Neural cell (in vitro differentiated cells): ENCODE results near the gene LGALS12. TPM values are rescaled to one million over a fixed set of nuclear protein-coding genes. Genes with fewer than 3 reads are reported as not detected.

Source experiments
- H2AFZ ChIP-seq: fragments of 200-600, 300-800 bp; sonication (generic), shearing (Covaris generic); 2 replicates; pipeline ENCODE4 v1.6.0; 2014; ENCODE audit warnings: low read depth, mild to moderate bottlenecking, antibody characterized with exemption, low read length, moderate library complexity
- H3F3A ChIP-seq: fragments of 200-600 bp; shearing (Covaris generic); 2 replicates; pipeline ENCODE4 v1.6.1; 2016; ENCODE audit warnings: mild to moderate bottlenecking, moderate library complexity, mixed read lengths, antibody characterized with exemption, low read length; ENCODE audit not compliant: insufficient read depth, poor library complexity, severe bottlenecking
- H3K27ac ChIP-seq: fragments of 200-600, 300-800 bp; sonication (generic), shearing (Covaris generic); 2 replicates; pipeline ENCODE4 v1.5.1; 2014; ENCODE audit warnings: mild to moderate bottlenecking, low read length, moderate library complexity
- H3K27me3 ChIP-seq: fragments of 300-800, 200-600 bp; sonication (generic), shearing (Covaris generic); 2 replicates; pipeline ENCODE4 v1.6.0; 2014; ENCODE audit warnings: mild to moderate bottlenecking, low read depth, low read length, moderate library complexity; ENCODE audit not compliant: insufficient read depth
- H3K36me3 ChIP-seq: fragments of 300-800, 200-600 bp; sonication (generic), shearing (Covaris generic); 2 replicates; pipeline ENCODE4 v1.5.1; 2014; ENCODE audit warnings: mild to moderate bottlenecking, antibody characterized with exemption, low read length, moderate library complexity; ENCODE audit not compliant: insufficient read depth
- H3K4me2 ChIP-seq: fragments of 300-800, 200-600 bp; sonication (generic), shearing (Covaris generic); 2 replicates; pipeline ENCODE4 v1.6.0; 2014; ENCODE audit warnings: mild to moderate bottlenecking, low read length
- H3K4me3 ChIP-seq: fragments of 300-800, 200-600 bp; sonication (generic), shearing (Covaris generic); 2 replicates; pipeline ENCODE4 v1.5.1; 2014; ENCODE audit warnings: mild to moderate bottlenecking, low read length, moderate library complexity
- H3K79me2 ChIP-seq: fragments of 200-600 bp; shearing (Covaris generic); replicated peaks from 2 replicates; pipeline ENCODE4 v1.6.0; 2014; ENCODE audit warnings: mild to moderate bottlenecking, low read length, moderate library complexity; ENCODE audit not compliant: insufficient read depth
- H3K9ac ChIP-seq: fragments of 300-800, 200-600 bp; sonication (generic), shearing (Covaris generic); 2 replicates; pipeline ENCODE4 v1.6.1; 2016; ENCODE audit warnings: mild to moderate bottlenecking, low read length, mixed read lengths
- H3K9me2 ChIP-seq: fragments of 200-600 bp; shearing (Covaris generic); 2 replicates; pipeline ENCODE4 v1.6.1; 2016; ENCODE audit warnings: mild to moderate bottlenecking, low read length, mixed read lengths; ENCODE audit not compliant: insufficient read depth
- H3K9me3 ChIP-seq: fragments of 200-600, 300-800 bp; sonication (generic), shearing (Covaris generic); 2 replicates; pipeline ENCODE4 v1.6.1; 2016; ENCODE audit warnings: mild to moderate bottlenecking, mixed run types, low read length, moderate library complexity, mixed read lengths
- H4K20me1 ChIP-seq: fragments of 200-600 bp; shearing (Covaris generic); 2 replicates; pipeline ENCODE4 v1.6.1; 2016; ENCODE audit warnings: mild to moderate bottlenecking, mixed run types; ENCODE audit not compliant: insufficient read depth
- EP300 ChIP-seq: fragments of 450-650 bp; conservative IDR thresholded peaks from 2 replicates; pipeline ENCODE4 v1.6.1; 2014; ENCODE audit warnings: antibody characterized with exemption, mild to moderate bottlenecking, moderate library complexity; ENCODE audit not compliant: poor library complexity, severe bottlenecking
- EZH2 ChIP-seq: fragments of 200-600, 300-800 bp; shearing (Covaris generic), sonication (generic); IDR thresholded peaks from 2 replicates; pipeline ENCODE4 v1.6.1; 2014; ENCODE audit warnings: antibody characterized with exemption, low read length, borderline replicate concordance, mild to moderate bottlenecking; ENCODE audit not compliant: insufficient read depth, poor library complexity, severe bottlenecking
- MXI1 ChIP-seq: fragments of 450-650 bp; conservative IDR thresholded peaks from 2 replicates; pipeline ENCODE4 v1.6.1; 2014; ENCODE audit warnings: antibody characterized with exemption, mild to moderate bottlenecking; ENCODE audit not compliant: poor library complexity, severe bottlenecking
- POLR2AphosphoS5 ChIP-seq: IDR thresholded peaks from 2 replicates; pipeline ENCODE4 v1.6.1; 2012
- RAD21 ChIP-seq: fragments of 450-650 bp; conservative IDR thresholded peaks from 2 replicates; pipeline ENCODE4 v1.6.1; 2014; ENCODE audit warnings: antibody characterized with exemption, mild to moderate bottlenecking, moderate library complexity
- SMC3 ChIP-seq: fragments of 450-650 bp; conservative IDR thresholded peaks from 2 replicates; pipeline ENCODE4 v1.6.1; 2014; ENCODE audit warnings: antibody characterized with exemption, mild to moderate bottlenecking, moderate library complexity; ENCODE audit not compliant: poor library complexity
- TAF1 ChIP-seq: IDR thresholded peaks from 2 replicates; pipeline ENCODE4 v1.6.1; 2012; ENCODE audit warnings: low read depth
- polyA plus RNA-seq: library from polyadenylated mRNA; depleted of rRNA; stranded (reverse); fragments of >200 nt; gene quantifications from 2 replicates; pipeline ENCODE4 v1.2.3, GENCODE V29; 2014
- TF ChIP-seq, protein P1 (sequence below): IDR thresholded peaks from 2 replicates; pipeline ENCODE4 v1.6.1; 2012; ENCODE audit warnings: borderline replicate concordance
- TF ChIP-seq, protein P2 (sequence below): fragments of 450-650 bp; IDR thresholded peaks from 2 replicates; pipeline ENCODE4 v1.5.1; 2014; ENCODE audit warnings: antibody characterized with exemption, mild to moderate bottlenecking, moderate library complexity; ENCODE audit not compliant: poor library complexity, severe bottlenecking

The LGALS12 gene
- polyA plus RNA-seq, 1 donor from 2014 or later: not detected

DNA sequence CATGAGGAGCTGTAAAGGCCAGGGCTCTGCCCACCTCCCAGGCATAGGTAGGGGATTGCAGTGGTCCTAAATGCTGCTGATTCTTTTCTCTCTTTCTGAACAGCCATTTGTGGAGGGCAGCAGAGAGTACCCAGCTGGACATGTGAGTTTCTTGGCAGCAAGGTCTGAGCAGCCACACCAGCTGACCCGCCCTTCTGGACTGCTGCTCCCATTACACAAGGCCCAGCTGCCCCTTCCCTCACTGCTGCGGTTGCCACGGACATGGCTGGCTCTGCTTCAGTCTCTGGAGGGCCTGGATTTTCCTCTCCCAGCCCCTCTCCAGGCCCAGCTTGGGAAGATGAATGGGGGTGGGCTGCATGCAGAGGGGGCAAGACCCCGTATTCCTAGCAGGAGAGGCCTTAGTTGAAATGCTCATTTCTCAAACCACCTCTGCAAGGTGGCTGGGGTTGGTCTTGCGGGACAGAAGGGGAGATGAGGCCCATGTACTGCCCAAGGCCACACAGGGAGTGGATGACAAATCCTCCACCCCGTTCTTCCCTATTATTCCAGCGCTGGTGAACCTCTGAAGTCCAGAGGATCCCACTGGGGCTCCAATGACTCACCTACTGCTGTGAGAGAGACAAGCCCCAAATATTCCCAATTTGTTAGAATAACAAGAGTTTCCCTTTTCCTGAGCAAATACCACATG lies 4.6 kb downstream of the LGALS12 start:
- Histone ChIP-seq H3K9me2 (no peaks in the 10 kb centered on the region), H3K36me3 (no peaks in the 10 kb centered on the region), H4K20me1 (no peaks in the 10 kb centered on the region), H3K79me2 (no peaks in the 10 kb centered on the region), H3K4me2 (no peak overlapping the region), H3K27me3 (no peaks in the 10 kb centered on the region), H3K27ac (no peak overlapping the region), H3K9ac (no peak overlapping the region), H3K9me3 (no peaks in the 10 kb centered on the region), H2AFZ (no peak overlapping the region), H3K4me3 (no peak overlapping the region), H3F3A (no peaks in the 10 kb centered on the region)
- TF ChIP-seq EZH2 (no peak), POLR2AphosphoS5 (no peak), TAF1 (no peak), MXI1 (no peak), EP300 (no peak), SMC3 (no peak), RAD21 (no peak)
- TF ChIP-seq, protein P1, sequence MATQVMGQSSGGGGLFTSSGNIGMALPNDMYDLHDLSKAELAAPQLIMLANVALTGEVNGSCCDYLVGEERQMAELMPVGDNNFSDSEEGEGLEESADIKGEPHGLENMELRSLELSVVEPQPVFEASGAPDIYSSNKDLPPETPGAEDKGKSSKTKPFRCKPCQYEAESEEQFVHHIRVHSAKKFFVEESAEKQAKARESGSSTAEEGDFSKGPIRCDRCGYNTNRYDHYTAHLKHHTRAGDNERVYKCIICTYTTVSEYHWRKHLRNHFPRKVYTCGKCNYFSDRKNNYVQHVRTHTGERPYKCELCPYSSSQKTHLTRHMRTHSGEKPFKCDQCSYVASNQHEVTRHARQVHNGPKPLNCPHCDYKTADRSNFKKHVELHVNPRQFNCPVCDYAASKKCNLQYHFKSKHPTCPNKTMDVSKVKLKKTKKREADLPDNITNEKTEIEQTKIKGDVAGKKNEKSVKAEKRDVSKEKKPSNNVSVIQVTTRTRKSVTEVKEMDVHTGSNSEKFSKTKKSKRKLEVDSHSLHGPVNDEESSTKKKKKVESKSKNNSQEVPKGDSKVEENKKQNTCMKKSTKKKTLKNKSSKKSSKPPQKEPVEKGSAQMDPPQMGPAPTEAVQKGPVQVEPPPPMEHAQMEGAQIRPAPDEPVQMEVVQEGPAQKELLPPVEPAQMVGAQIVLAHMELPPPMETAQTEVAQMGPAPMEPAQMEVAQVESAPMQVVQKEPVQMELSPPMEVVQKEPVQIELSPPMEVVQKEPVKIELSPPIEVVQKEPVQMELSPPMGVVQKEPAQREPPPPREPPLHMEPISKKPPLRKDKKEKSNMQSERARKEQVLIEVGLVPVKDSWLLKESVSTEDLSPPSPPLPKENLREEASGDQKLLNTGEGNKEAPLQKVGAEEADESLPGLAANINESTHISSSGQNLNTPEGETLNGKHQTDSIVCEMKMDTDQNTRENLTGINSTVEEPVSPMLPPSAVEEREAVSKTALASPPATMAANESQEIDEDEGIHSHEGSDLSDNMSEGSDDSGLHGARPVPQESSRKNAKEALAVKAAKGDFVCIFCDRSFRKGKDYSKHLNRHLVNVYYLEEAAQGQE: no peak
- TF ChIP-seq, protein P2, sequence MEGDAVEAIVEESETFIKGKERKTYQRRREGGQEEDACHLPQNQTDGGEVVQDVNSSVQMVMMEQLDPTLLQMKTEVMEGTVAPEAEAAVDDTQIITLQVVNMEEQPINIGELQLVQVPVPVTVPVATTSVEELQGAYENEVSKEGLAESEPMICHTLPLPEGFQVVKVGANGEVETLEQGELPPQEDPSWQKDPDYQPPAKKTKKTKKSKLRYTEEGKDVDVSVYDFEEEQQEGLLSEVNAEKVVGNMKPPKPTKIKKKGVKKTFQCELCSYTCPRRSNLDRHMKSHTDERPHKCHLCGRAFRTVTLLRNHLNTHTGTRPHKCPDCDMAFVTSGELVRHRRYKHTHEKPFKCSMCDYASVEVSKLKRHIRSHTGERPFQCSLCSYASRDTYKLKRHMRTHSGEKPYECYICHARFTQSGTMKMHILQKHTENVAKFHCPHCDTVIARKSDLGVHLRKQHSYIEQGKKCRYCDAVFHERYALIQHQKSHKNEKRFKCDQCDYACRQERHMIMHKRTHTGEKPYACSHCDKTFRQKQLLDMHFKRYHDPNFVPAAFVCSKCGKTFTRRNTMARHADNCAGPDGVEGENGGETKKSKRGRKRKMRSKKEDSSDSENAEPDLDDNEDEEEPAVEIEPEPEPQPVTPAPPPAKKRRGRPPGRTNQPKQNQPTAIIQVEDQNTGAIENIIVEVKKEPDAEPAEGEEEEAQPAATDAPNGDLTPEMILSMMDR: no peak

DNA sequence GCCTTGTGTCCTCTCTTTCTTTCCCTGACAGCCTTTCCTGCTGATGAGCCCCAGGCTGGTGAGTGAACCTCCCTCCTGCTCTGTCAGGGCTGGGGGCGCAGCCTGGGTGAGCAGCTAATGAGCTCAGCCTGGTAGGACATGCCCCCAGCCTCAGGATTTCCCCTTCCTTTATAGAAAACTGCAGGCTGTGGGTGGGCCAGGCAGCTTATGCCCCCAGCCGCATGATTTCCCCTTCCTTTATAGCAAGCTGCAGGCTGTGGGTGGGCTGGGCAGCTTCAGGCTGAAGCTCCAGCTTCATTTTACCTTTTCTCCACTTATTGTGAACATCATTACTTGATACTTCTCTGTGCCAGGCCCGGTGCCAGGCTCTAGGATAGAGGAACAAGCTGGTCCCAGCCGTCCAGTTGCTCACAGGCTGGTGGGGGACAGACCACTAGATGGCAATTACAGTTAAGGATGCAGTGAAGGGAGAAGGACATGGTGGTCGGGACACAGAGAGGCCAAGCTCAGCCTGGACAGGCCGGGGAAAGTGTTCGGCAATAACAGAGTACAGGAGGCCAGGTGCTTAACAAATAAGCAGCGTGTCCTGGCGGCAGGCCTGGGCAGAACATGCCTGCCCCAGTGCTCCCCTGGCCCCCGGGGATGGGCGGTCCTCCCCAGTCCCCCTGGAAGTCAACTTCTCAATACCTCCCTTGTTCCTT lies 5.3 kb downstream of the LGALS12 start:
- H3K9me2 ChIP-seq: no peaks in the 10 kb centered on the region
- no peak overlapping the region for H3K4me2 ChIP-seq
- no peaks in the 10 kb centered on the region for H3K9me3 ChIP-seq
- H3K79me2 ChIP-seq: no peaks in the 10 kb centered on the region
- H3K36me3 ChIP-seq: no peaks in the 10 kb centered on the region
- no peak overlapping the region for H2AFZ ChIP-seq
- TF ChIP-seq EZH2: no peak
- TF ChIP-seq EP300: no peak
- TF ChIP-seq RAD21: no peak
- TF ChIP-seq, protein P2: no peak
- no peak for TF ChIP-seq POLR2AphosphoS5
- TF ChIP-seq SMC3: no peak
- H3K9ac ChIP-seq: no peak overlapping the region
- no peak overlapping the region for H3K4me3 ChIP-seq
- no peaks in the 10 kb centered on the region for H3K27me3 ChIP-seq
- no peaks in the 10 kb centered on the region for H3F3A ChIP-seq
- no peaks in the 10 kb centered on the region for H4K20me1 ChIP-seq
- no peak overlapping the region for H3K27ac ChIP-seq
